ENCODE results near the gene MARCHF4. TPM values are rescaled to one million over a fixed set of nuclear protein-coding genes. Genes with fewer than 3 reads are reported as not detected.

MARCHF4 gene
- total RNA-seq, 4 donors from 2014 or later = 0.07 TPM; not detected in 3

GRCh38 chr2:216339456-216340279 lies 32.6 kb downstream of the MARCHF4 start:
- peak overlapping the region; percentile 64 to 68 for H3K27ac ChIP-seq
- no peaks in the 10 kb centered on the region for H3K36me3 ChIP-seq
- no peaks in the 10 kb centered on the region for H3K9me3 ChIP-seq
- peaks cover 0 to 4% of the 10 kb centered on the region in 2 donors for H3K4me1 ChIP-seq
- intact Hi-C loops (cut with DNase I; ENCODE audit: low total_unique reads) = no loop called here
- H3K4me3 ChIP-seq = no peak overlapping the region
- no peak for TF ChIP-seq POLR2A (IDR thresholded peaks at IDR 0.05)
- TF ChIP-seq CTCF (IDR thresholded peaks at IDR 0.05) = peak in 1 of 4 experiments; percentile 14
- DNase-seq = peak; percentile 22 to 42
- no peaks in the 10 kb centered on the region for H3K27me3 ChIP-seq

- intact Hi-C loops (cut with DNase I; ENCODE audit: low total_unique reads) = no loop called here
- Histone ChIP-seq H3K4me1 (peaks cover 0 to 4% of the 10 kb centered on the region in 2 donors), H3K27me3 (no peaks in the 10 kb centered on the region), H3K36me3 (no peaks in the 10 kb centered on the region), H3K4me3 (no peak overlapping the region), H3K27ac (no peak overlapping the region), H3K9me3 (no peaks in the 10 kb centered on the region)
- TF ChIP-seq POLR2A (IDR thresholded peaks at IDR 0.05) (no peak), CTCF (IDR thresholded peaks at IDR 0.05) (no peak)
- DNase-seq = no peak
Observed at GRCh38 chr2:216335252-216335651, 37.0 kb downstream of the MARCHF4 start.

GRCh38 chr2:216328347-216328746 lies 43.9 kb downstream of the MARCHF4 start:
- no peak for DNase-seq
- no peak overlapping the region for H3K4me3 ChIP-seq
- H3K27me3 ChIP-seq = no peaks in the 10 kb centered on the region
- intact Hi-C loops (cut with DNase I; ENCODE audit: low total_unique reads) = no loop called here
- no peaks in the 10 kb centered on the region for H3K4me1 ChIP-seq
- H3K9me3 ChIP-seq = no peaks in the 10 kb centered on the region
- no peak overlapping the region for H3K27ac ChIP-seq
- TF ChIP-seq CTCF (IDR thresholded peaks at IDR 0.05) = no peak
- no peak for TF ChIP-seq POLR2A (IDR thresholded peaks at IDR 0.05)
- no peaks in the 10 kb centered on the region for H3K36me3 ChIP-seq

GRCh38 chr2:216327447-216327935 lies 44.8 kb downstream of the MARCHF4 start:
- no peak for DNase-seq
- Histone ChIP-seq H3K4me1 (no peaks in the 10 kb centered on the region), H3K9me3 (no peaks in the 10 kb centered on the region), H3K4me3 (no peak overlapping the region), H3K27ac (no peak overlapping the region), H3K27me3 (no peaks in the 10 kb centered on the region), H3K36me3 (no peaks in the 10 kb centered on the region)
- TF ChIP-seq CTCF (IDR thresholded peaks at IDR 0.05) (no peak), POLR2A (IDR thresholded peaks at IDR 0.05) (no peak)
- intact Hi-C loops (cut with DNase I; ENCODE audit: low total_unique reads) = no loop called here

Small RNA genes within 50 kb of the gene (small RNA-seq; reads per million reads assigned to genes)
- not detected for gene RF00019

Other genes with a start within 250 kb of the MARCHF4 start
- 10 to 100 TPM in 3 of 4 donors, 1 to 10 TPM in 1; 8.5 to 25.1 (median 15.5) TPM for gene SMARCAL1, start 40.0 kb upstream of the MARCHF4 start, total RNA-seq
- 1,000 to 10,000 TPM in 3 of 4 donors, 100 to 1,000 TPM in 1; 716 to 2,917 (median 2,308) TPM for gene RPL37A, start 126.4 kb upstream of the MARCHF4 start, total RNA-seq

Measured in uterus (tissue), 4 donors.